ENCODE measurements around the gene ENOX2. TPM values are rescaled to one million over a fixed set of nuclear protein-coding genes. Genes with fewer than 3 reads are reported as not detected.

ENOX2 gene
- total RNA-seq, 4 donors from 2014 or later: 8.0 to 28.0 (median 15.2) TPM

GRCh38 chrX:130577431-130577830, 325.6 kb downstream of the ENOX2 start:
- H3K4me3 ChIP-seq: no peak overlapping the region
- TF ChIP-seq CTCF (IDR thresholded peaks at IDR 0.05): no peak
- no peak for TF ChIP-seq POLR2A (IDR thresholded peaks at IDR 0.05)
- TF ChIP-seq EP300 (IDR thresholded peaks at IDR 0.05): no peak
- 73 to 82% methylated on average over 2 of the region's 2 CpGs for WGBS, 2 donors
- no peaks in the 10 kb centered on the region for H3K36me3 ChIP-seq
- peaks cover 0 to 4% of the 10 kb centered on the region in 2 donors for H3K27me3 ChIP-seq
- no peak for DNase-seq (ENCODE audit: low spot score in 2 of 2)
- H3K27ac ChIP-seq: no peak overlapping the region
- no peaks in the 10 kb centered on the region for H3K9me3 ChIP-seq
- no peaks in the 10 kb centered on the region for H3K4me1 ChIP-seq

- H3K9me3 ChIP-seq: no peaks in the 10 kb centered on the region
- H3K4me1 ChIP-seq: no peaks in the 10 kb centered on the region
- peaks cover 0 to 4% of the 10 kb centered on the region in 2 donors for H3K27me3 ChIP-seq
- no peak overlapping the region for H3K27ac ChIP-seq
- 36 to 37% methylated on average over 6 of the region's 6 CpGs for WGBS, 2 donors
- H3K4me3 ChIP-seq: no peak overlapping the region
- no peaks in the 10 kb centered on the region for H3K36me3 ChIP-seq
- DNase-seq (ENCODE audit: low spot score in 2 of 2): peak in 1 of 2 donors; percentile 11
- TF ChIP-seq EP300 (IDR thresholded peaks at IDR 0.05) (no peak), POLR2A (IDR thresholded peaks at IDR 0.05) (no peak), CTCF (IDR thresholded peaks at IDR 0.05) (peak; percentile 50 to 82 (median 62))
Observed at GRCh38 chrX:130575831-130576389, 327.1 kb downstream of the ENOX2 start.

Other genes starting within 250 kb of the ENOX2 start
- not detected for gene ARHGAP36, start 155.1 kb upstream of the ENOX2 start, total RNA-seq

Measured in tibial nerve (tissue), 4 donors.